AG04449 (cell line): ENCODE results near the gene CCND1.

ENCODE experiments used
- CTCF ChIA-PET: fragments of 350-600 bp; formaldehyde crosslinking; extraction: SDS; loops from one replicate; lab custom pipeline; 2021; ENCODE audit warnings: antibody characterized with exemption; lab: Yijun Ruan, JAX
- POLR2A ChIA-PET: fragments of 400-600, 350-600 bp; formaldehyde crosslinking; extraction: SDS; loops from one replicate; lab custom pipeline; 2020; ENCODE audit warnings: antibody characterized with exemption, inconsistent platforms; lab: Yijun Ruan, JAX
- DNase-seq: peaks from one replicate; pipeline ENCODE4 v3.0.0-alpha.2; 2010; ENCODE audit warnings: low read depth, low spot score
- H3K4me3 ChIP-seq: 2 replicates; pipeline ENCODE4 v1.5.1; 2011; ENCODE audit warnings: low read depth, mild to moderate bottlenecking, control low read depth, low read length
- CTCF ChIP-seq: IDR thresholded peaks from one replicate; pipeline ENCODE4 v1.5.1; 2011; ENCODE audit warnings: mild to moderate bottlenecking, moderate library complexity, low read length, control low read depth, inconsistent platforms; ENCODE audit not compliant: insufficient read depth; ENCODE audit errors: missing control alignments

The CCND1 gene

DNA sequence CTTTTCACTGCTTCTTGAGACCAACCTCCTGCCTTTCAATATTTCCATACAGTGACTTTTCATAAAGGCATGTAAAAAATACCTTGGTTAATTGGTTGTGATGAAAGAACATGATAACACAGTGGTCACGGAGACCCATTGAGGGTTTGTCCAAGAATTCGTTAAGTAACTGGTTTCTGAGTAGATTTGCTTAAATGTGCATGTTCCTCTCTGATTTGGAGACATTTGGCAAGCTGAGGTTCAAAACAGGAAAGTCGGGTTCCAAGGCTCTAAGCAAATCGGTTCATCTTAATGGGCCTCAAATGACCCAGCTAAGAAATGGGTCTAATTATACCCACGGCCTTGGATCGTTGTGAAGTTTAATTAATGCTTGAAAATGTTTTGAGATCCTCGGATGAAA, 36.9 kb upstream of the CCND1 start:
- H3K4me3 ChIP-seq: no peak overlapping the region
- ChIA-PET CTCF (interaction anchor here (1.0 kb wide), 1 partner anchor 8 kb away, joined by 4 read pairs; no protein-coding TSS in a partner anchor), POLR2A (no interaction called here)
- TF ChIP-seq CTCF: no peak
- DNase-seq: no peak

DNA sequence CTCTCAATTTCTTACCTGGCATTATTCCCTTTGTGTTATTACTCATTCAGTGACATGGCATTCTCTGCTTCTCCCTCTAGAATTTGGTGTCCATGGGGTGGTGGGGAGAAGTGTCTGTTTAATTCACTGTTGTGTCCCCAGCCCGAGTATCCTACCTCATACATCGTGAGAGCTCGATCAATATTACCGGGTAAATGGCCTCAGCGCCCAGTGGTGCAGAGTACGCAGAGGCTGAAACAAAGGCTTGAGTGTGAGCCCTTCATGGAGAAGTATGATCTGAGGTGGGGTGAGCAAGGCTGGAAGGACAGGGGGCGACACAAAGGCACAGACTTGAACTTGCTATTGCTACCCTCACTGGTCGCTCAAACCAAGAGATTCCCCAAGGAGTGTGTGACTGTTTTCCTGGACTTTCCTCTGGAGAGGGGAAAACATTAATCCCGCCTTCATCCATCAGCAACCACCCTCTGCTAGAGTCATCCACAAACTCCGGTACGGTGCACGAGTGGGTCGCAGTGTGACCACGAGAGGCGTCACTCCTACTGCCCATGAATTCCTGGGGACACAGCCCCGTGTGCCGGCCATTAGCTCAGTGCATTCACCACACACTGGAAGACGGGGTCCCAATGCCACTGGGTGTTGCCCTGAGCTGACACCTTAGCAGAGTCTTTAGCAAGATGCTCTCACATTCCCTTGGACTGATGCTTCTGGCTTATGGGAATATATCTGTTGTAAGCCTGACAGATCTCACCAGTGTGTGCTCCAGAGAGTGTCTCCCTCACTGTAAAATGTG, 35.0 kb upstream of the CCND1 start:
- TF ChIP-seq CTCF: no peak
- ChIA-PET POLR2A (no interaction called here), CTCF (interaction anchor here (1.1 kb wide), 1 partner anchor 15 kb away, joined by 3 read pairs; no protein-coding TSS in a partner anchor)
- no peak overlapping the region for H3K4me3 ChIP-seq
- DNase-seq: no peak

GRCh38 chr11:69609351-69609750, 31.6 kb upstream of the CCND1 start:
- no peak for DNase-seq
- no peak for TF ChIP-seq CTCF
- POLR2A ChIA-PET: no interaction called here
- H3K4me3 ChIP-seq: no peak overlapping the region
- CTCF ChIA-PET: no interaction called here

GRCh38 chr11:69611548-69612526, 29.1 kb upstream of the CCND1 start:
- TF ChIP-seq CTCF: no peak
- H3K4me3 ChIP-seq: no peak overlapping the region
- POLR2A ChIA-PET: interaction anchor here (0.5 kb wide), 1 partner anchor 551 kb away, joined by 3 read pairs; no protein-coding TSS in a partner anchor
- no peak for DNase-seq
- CTCF ChIA-PET: interaction anchor here (1.0 to 1.4 kb wide), 3 partner anchors 8 to 23 kb away, joined by 3 to 7 read pairs (median 4); no protein-coding TSS in a partner anchor

DNA sequence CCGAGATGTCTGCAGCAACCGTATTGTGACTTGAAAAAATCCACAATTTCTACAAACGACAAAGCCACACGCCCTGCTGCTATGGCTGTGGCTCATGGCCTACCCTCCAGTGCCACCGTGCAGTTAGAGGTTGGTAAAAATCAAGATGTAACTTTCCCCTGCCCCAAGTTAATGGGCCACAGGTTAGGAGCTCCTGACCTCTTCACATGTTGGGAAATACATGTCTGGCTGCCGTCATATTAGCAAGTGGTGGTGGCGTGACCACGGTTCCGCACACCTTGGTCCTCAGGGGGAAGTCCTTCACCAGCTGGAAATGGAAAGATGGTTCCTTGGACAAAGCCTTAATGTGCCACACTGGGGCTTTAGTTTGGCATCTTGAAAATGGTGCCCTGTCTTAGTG, 27.4 kb upstream of the CCND1 start:
- ChIA-PET POLR2A (no interaction called here), CTCF (no interaction called here)
- no peak for TF ChIP-seq CTCF
- no peak overlapping the region for H3K4me3 ChIP-seq
- no peak for DNase-seq
